H1 (cell line): Measurements from ENCODE around the gene MPDU1.

Experiments
- EZH2 ChIP-seq: fragments of 200-600 bp; sonication (generic); IDR thresholded peaks from 2 replicates; pipeline ENCODE4 v1.7.1; 2012; ENCODE audit warnings: low read depth, mild to moderate bottlenecking, moderate library complexity, low read length, inconsistent platforms; ENCODE audit not compliant: severe bottlenecking
- HDAC2 ChIP-seq, 2 experiments: fragments of 300-600 bp in 1 of 2; sonication (generic) in 1 of 2; IDR thresholded peaks; 2 replicates each; pipeline ENCODE4 v1.6.1; 2011 to 2012; ENCODE audit warnings: low read depth in 2 of 2, low read length in 2 of 2, mild to moderate bottlenecking in 2 of 2, moderate library complexity in 2 of 2, borderline replicate concordance in 1 of 2, inconsistent platforms in 1 of 2
- HDAC6 ChIP-seq: IDR thresholded peaks from one replicate; pipeline ENCODE4 v1.7.1; 2012; ENCODE audit warnings: low read depth, mild to moderate bottlenecking, inconsistent platforms, low read length, moderate library complexity
- MAFK ChIP-seq: IDR thresholded peaks from 2 replicates; pipeline ENCODE4 v1.6.1; 2012; ENCODE audit warnings: low read depth, mild to moderate bottlenecking, improper control_type of control experiment, low read length
- POLR2A ChIP-seq, 2 experiments: IDR thresholded peaks; 1 replicate in 1 of 2; 2 replicates in 1 of 2; pipeline ENCODE4 v1.6.1; 2011; ENCODE audit warnings: low read depth in 2 of 2, low read length in 2 of 2, mild to moderate bottlenecking in 2 of 2; ENCODE audit errors: control extremely low read depth in 1 of 2
- SAP30 ChIP-seq: fragments of 300-600 bp; sonication (generic); IDR thresholded peaks from 2 replicates; pipeline ENCODE4 v1.7.1; 2012; ENCODE audit warnings: low read length, moderate library complexity, mild to moderate bottlenecking, inconsistent platforms; ENCODE audit not compliant: insufficient read depth, insufficient replicate concordance
- TAF1 ChIP-seq: IDR thresholded peaks from 2 replicates; pipeline ENCODE4 v1.6.1; 2011; ENCODE audit warnings: mild to moderate bottlenecking, low read depth, low read length
- TBP ChIP-seq: IDR thresholded peaks from 2 replicates; pipeline ENCODE4 v1.6.1; 2011; ENCODE audit warnings: low read depth, low read length, improper control_type of control experiment
- TF ChIP-seq, protein P1 (sequence below): IDR thresholded peaks from 2 replicates; pipeline ENCODE4 v1.6.1; 2011; ENCODE audit warnings: low read depth, mild to moderate bottlenecking, low read length; ENCODE audit not compliant: insufficient read depth
- TF ChIP-seq, protein P2 (sequence below), 3 experiments: IDR thresholded peaks; 1 replicate in 2 of 3; 2 replicates in 1 of 3; pipeline versions ENCODE4 v1.5.1 to v1.6.1; 2011; ENCODE audit warnings: low read length in 3 of 3, mild to moderate bottlenecking in 3 of 3, inconsistent platforms in 2 of 3, low read depth in 1 of 3, moderate library complexity in 1 of 3; ENCODE audit not compliant: insufficient read depth in 1 of 3; ENCODE audit errors: control extremely low read depth in 1 of 3

DNA sequence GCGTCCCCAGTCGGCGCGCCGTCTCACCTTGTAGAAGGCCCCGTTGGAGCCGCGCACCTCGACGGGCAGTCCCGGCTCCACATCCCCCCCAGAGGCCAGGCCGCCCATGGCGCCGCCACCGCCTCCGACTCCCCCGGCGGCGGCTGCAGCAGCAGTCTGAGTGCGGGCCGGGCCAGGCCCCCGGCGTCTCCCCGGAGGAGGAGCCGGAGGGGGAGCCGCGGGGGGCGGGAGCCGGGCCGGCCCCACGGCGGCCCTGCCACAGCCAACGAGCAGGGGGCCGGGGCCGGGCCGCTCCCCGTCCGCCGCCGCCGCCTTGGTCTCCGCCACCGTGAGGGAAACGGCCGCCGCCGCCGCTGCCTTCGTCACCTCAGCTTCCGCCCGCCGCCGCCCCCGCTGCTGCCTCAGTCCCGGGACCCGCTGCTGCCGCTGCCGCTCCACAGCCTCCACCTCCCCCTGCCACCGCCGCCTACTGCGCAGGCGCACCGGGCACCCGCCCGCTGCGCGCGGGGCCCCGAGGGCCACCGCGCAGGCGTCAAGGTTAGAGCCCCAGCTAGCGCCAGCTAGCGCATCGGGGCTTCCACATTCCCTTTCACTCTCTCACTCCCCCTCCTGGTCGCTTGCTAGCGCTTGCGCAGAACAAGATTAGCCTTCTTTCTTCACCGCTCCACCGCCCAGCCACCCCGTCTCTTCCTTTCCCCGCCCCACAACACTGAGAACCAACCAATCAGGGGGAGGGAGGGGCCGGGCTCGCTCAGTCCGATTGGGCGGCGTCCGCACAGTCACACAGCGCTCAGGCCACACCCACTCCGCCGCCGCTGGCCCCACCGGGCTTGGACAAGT lies 31.0 kb downstream of the MPDU1 start, which contains the start of gene FXR2:
- no peak for TF ChIP-seq SAP30
- TF ChIP-seq, protein P1, sequence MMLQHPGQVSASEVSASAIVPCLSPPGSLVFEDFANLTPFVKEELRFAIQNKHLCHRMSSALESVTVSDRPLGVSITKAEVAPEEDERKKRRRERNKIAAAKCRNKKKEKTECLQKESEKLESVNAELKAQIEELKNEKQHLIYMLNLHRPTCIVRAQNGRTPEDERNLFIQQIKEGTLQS = no peak
- TF ChIP-seq TBP = peak; percentile 28; the same call in 1 of the 2 replicates
- TF ChIP-seq, protein P2, sequence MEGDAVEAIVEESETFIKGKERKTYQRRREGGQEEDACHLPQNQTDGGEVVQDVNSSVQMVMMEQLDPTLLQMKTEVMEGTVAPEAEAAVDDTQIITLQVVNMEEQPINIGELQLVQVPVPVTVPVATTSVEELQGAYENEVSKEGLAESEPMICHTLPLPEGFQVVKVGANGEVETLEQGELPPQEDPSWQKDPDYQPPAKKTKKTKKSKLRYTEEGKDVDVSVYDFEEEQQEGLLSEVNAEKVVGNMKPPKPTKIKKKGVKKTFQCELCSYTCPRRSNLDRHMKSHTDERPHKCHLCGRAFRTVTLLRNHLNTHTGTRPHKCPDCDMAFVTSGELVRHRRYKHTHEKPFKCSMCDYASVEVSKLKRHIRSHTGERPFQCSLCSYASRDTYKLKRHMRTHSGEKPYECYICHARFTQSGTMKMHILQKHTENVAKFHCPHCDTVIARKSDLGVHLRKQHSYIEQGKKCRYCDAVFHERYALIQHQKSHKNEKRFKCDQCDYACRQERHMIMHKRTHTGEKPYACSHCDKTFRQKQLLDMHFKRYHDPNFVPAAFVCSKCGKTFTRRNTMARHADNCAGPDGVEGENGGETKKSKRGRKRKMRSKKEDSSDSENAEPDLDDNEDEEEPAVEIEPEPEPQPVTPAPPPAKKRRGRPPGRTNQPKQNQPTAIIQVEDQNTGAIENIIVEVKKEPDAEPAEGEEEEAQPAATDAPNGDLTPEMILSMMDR (IDR thresholded peaks at IDR 0.05; ENCODE audit: control extremely low read depth in 1 of 3, insufficient read depth in 1 of 3, low read depth in 1 of 3, low read length in 3 of 3) = peak; percentile 62 to 76 (median 64)
- TF ChIP-seq HDAC2 (IDR thresholded peaks at IDR 0.05; ENCODE audit: borderline replicate concordance in 1 of 2, low read depth in 2 of 2, low read length in 2 of 2) = peak in 1 of 2 experiments; percentile 41; a peak in 1 of 4 replicates
- TF ChIP-seq HDAC6 = no peak
- no peak for TF ChIP-seq EZH2
- peak; percentile 46; the same call in 1 of the 2 replicates for TF ChIP-seq TAF1
- no peak for TF ChIP-seq MAFK
- TF ChIP-seq POLR2A (IDR thresholded peaks at IDR 0.05; ENCODE audit: control extremely low read depth in 1 of 2, low read depth in 2 of 2, low read length in 2 of 2) = peak in 1 of 2 experiments; percentile 24; a peak in 1 of 3 replicates
